IMR-90 (cell line): Measurements from ENCODE around the gene CCT3. TPM values are rescaled to one million over a fixed set of nuclear protein-coding genes. Genes with fewer than 3 reads are reported as not detected.

Experiments
- ATAC-seq: fragments of 200-7000 bp; cut with Tn5 transposase; 2 replicates; pipeline ENCODE4 v1.9.1; 2020; ENCODE audit warnings: low read depth, mild to moderate bottlenecking, moderate library complexity
- BruUV-seq: library from RNA; stranded (reverse); fragments of 400-500 nt; replicated peaks from 2 replicates; lab custom pipeline; 2021; lab: Mats Ljungman, UMichigan
- CTCF ChIA-PET: fragments of 300-600 bp; formaldehyde crosslinking; extraction: SDS; loops from one replicate; lab custom pipeline; 2021; ENCODE audit warnings: antibody characterized with exemption; lab: Yijun Ruan, JAX
- POLR2A ChIA-PET: fragments of 300-600 bp; sonication (Branson Sonifier 250); formaldehyde crosslinking; loops from one replicate; lab custom pipeline; 2022; ENCODE audit warnings: antibody characterized with exemption; ENCODE audit not compliant: unreplicated experiment; lab: Charles Lee
- DNase-seq: peaks from one replicate; pipeline ENCODE4 v3.0.0; 2013
- H2AFZ ChIP-seq: replicated peaks from 2 replicates; pipeline ENCODE3; 2013; ENCODE audit warnings: low read length, mild to moderate bottlenecking; ENCODE audit not compliant: poor library complexity
- H2AK5ac ChIP-seq: 2 replicates; pipeline ENCODE4 v1.6.1; 2013; ENCODE audit warnings: low read depth, low read length, inconsistent platforms
- H2AK9ac ChIP-seq: replicated peaks from 2 replicates; pipeline ENCODE3; 2013; ENCODE audit warnings: mild to moderate bottlenecking, low read depth, low read length, moderate library complexity; ENCODE audit not compliant: poor library complexity
- H2BK120ac ChIP-seq: 2 replicates; pipeline ENCODE4 v1.6.1; 2013; ENCODE audit warnings: low read depth, low read length, inconsistent platforms
- H2BK15ac ChIP-seq: 3 replicates; pipeline ENCODE4 v1.6.1; 2013; ENCODE audit warnings: low read depth, low read length, inconsistent platforms
- H2BK20ac ChIP-seq: 2 replicates; pipeline ENCODE4 v1.6.1; 2013; ENCODE audit warnings: low read depth, mild to moderate bottlenecking, inconsistent platforms, low read length, moderate library complexity
- H2BK5ac ChIP-seq: 2 replicates; pipeline ENCODE4 v1.6.1; 2013; ENCODE audit warnings: mild to moderate bottlenecking, low read depth, low read length, inconsistent platforms; ENCODE audit not compliant: poor library complexity, severe bottlenecking
- H3K14ac ChIP-seq: replicated peaks from 2 replicates; pipeline ENCODE4 v1.6.1; 2013; ENCODE audit warnings: low read depth, low read length, inconsistent platforms
- H3K18ac ChIP-seq: 2 replicates; pipeline ENCODE4 v1.6.1; 2013; ENCODE audit warnings: low read depth, low read length, control low read depth
- H3K23ac ChIP-seq: 2 replicates; pipeline ENCODE4 v1.6.1; 2013; ENCODE audit warnings: low read depth, low read length, inconsistent platforms
- H3K27ac ChIP-seq: 2 replicates; pipeline ENCODE4 v1.5.1; 2013; ENCODE audit warnings: mild to moderate bottlenecking, control low read depth, low read length; ENCODE audit not compliant: insufficient read depth
- H3K27me3 ChIP-seq: 2 replicates; pipeline ENCODE4 v1.6.1; 2013; ENCODE audit warnings: low read length; ENCODE audit not compliant: control insufficient read depth, insufficient read depth
- H3K36me3 ChIP-seq: 2 replicates; pipeline ENCODE4 v1.6.1; 2013; ENCODE audit warnings: low read length, mixed read lengths; ENCODE audit not compliant: control insufficient read depth, insufficient read depth
- H3K4ac ChIP-seq: 2 replicates; pipeline ENCODE4 v1.6.1; 2013; ENCODE audit warnings: low read depth, low read length, inconsistent platforms
- H3K4me1 ChIP-seq: 2 replicates; pipeline ENCODE4 v1.6.1; 2013; ENCODE audit warnings: low read length, mixed read lengths; ENCODE audit not compliant: control insufficient read depth, insufficient read depth
- H3K4me2 ChIP-seq: 2 replicates; pipeline ENCODE4 v1.6.1; 2013; ENCODE audit warnings: low read depth, mild to moderate bottlenecking, control low read depth, low read length, moderate library complexity
- H3K4me3 ChIP-seq: 2 replicates; pipeline ENCODE4 v1.5.1; 2013; ENCODE audit warnings: low read depth, mild to moderate bottlenecking, control low read depth, low read length, moderate library complexity; ENCODE audit not compliant: insufficient read depth
- H3K56ac ChIP-seq: 2 replicates; pipeline ENCODE4 v1.6.1; 2013; ENCODE audit warnings: low read length, inconsistent platforms; ENCODE audit not compliant: insufficient read depth; ENCODE audit errors: extremely low read depth
- H3K79me1 ChIP-seq, 2 experiments: 2 replicates each; pipeline ENCODE4 v1.6.1; 2013; ENCODE audit warnings: low read length in 2 of 2, inconsistent platforms in 1 of 2, low read depth in 1 of 2
- H3K9ac ChIP-seq: 2 replicates; pipeline ENCODE4 v1.6.1; 2013; ENCODE audit warnings: low read depth, low read length, control low read depth
- H3K9me1 ChIP-seq: 2 replicates; pipeline ENCODE4 v1.6.1; 2013; ENCODE audit warnings: low read length, inconsistent platforms; ENCODE audit not compliant: insufficient read depth
- H3K9me3 ChIP-seq: 2 replicates; pipeline ENCODE4 v1.6.1; 2013; ENCODE audit warnings: low read length; ENCODE audit not compliant: control insufficient read depth, insufficient read depth
- H4K20me1 ChIP-seq: 2 replicates; pipeline ENCODE4 v1.6.1; 2013; ENCODE audit warnings: low read length, inconsistent platforms; ENCODE audit not compliant: insufficient read depth
- H4K5ac ChIP-seq: 2 replicates; pipeline ENCODE4 v1.6.1; 2013; ENCODE audit warnings: mild to moderate bottlenecking, low read depth, low read length, control low read depth
- H4K8ac ChIP-seq, 2 experiments: 2 replicates each; pipeline ENCODE4 v1.6.1; 2013; ENCODE audit warnings: low read depth in 2 of 2, low read length in 2 of 2, control low read depth in 1 of 2, inconsistent platforms in 1 of 2
- H4K91ac ChIP-seq: 2 replicates; pipeline ENCODE4 v1.6.1; 2013; ENCODE audit warnings: low read depth, low read length, inconsistent platforms; ENCODE audit not compliant: insufficient read depth
- CEBPB ChIP-seq: IDR thresholded peaks from 2 replicates; pipeline ENCODE4 v1.6.1; 2012; ENCODE audit warnings: low read depth, low read length, improper control_type of control experiment
- RFX5 ChIP-seq: IDR thresholded peaks from 2 replicates; pipeline ENCODE4 v1.8.0; 2012; ENCODE audit warnings: low read depth, mild to moderate bottlenecking, low read length, moderate library complexity
- WGBS, 2 experiments: methylation state at CpG; one replicate each; pipeline versions ENCODE4 v1.1.5 to v1.1.7; 2013; ENCODE audit warnings: missing lambda C conversion rate in 2 of 2; ENCODE audit not compliant: insufficient read length in 1 of 2; ENCODE audit errors: extremely low coverage in 2 of 2; 5-methylcytosine and 5-hydroxymethylcytosine counted together
- dilution Hi-C: fragments of 300-500 bp; cut with HindIII; formaldehyde crosslinking; loops from one replicate; pipeline ENCODE4 v1.14.3; 2018; ENCODE audit warnings: low sequenced_read_pairs; ENCODE audit not compliant: unreplicated experiment
- in situ Hi-C: fragments of 300-500 bp; cut with MboI; formaldehyde crosslinking; loops from 3 replicates; pipeline ENCODE4 v1.14.3; 2019; ENCODE audit warnings: low sequenced_read_pairs, inconsistent platforms, mixed read lengths
- intact Hi-C: fragments of 100-400 bp; cut with micrococcal nuclease; formaldehyde crosslinking; loops from 2 replicates; pipeline ENCODE4 v1.10.0; 2022
- polyA plus RNA-seq, 3 experiments: library from polyadenylated mRNA; depleted of rRNA; stranded (reverse); fragments of >200 nt; gene quantifications; 2 replicates each; pipeline ENCODE4 v1.2.3, GENCODE V29; 2012; ENCODE audit warnings: low replicate concordance in 1 of 3
- total RNA-seq: library from RNA; depleted of rRNA; stranded (reverse); fragments of >200 nt; gene quantifications from 2 replicates; pipeline ENCODE4 v1.2.3, GENCODE V29; 2012

The CCT3 gene
- total and polyA plus RNA-seq, 2 of the 4 experiments (the other 2 are of a cell fraction): 313 to 595 TPM

DNA sequence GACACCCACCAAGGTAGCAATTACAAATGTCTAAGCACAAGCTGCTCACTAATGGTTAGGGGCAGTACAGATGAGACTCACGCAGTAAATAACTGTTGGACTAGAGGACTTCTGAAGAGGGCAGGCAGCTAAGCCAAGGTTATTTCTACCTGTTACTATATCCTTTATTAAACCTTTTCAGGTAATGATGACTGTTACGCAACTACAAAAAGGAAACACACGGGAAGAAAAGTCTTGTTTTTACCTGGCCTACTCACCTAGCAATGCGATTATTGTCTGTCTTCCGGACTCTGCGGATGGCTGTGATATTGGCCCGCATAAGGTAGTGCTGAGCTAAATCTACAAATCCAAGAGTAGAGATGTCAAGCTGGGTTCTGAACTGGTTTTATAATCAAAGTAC, 21.2 kb downstream of the CCT3 start:
- Histone ChIP-seq H2BK20ac (no peak overlapping the region), H4K5ac (no peak overlapping the region), H3K4me1 (peaks cover 1% of the 10 kb centered on the region; the same call in 1 of the 2 replicates), H2AFZ (no peak overlapping the region), H4K91ac (no peak overlapping the region), H3K4ac (no peak overlapping the region), H2BK15ac (no peak overlapping the region), H3K9ac (no peak overlapping the region), H2AK5ac (no peak overlapping the region), H3K4me3 (no peak overlapping the region), H3K9me3 (no peaks in the 10 kb centered on the region), H3K56ac (no peak overlapping the region), H3K23ac (no peak overlapping the region), H3K14ac (no peak overlapping the region), H4K20me1 (peaks cover 12% of the 10 kb centered on the region; the same call in 1 of the 2 replicates), H3K18ac (no peak overlapping the region), H3K9me1 (0 out of 2 replicates have a peak, but pooled peaks cover 2% of the 10 kb centered on the region), H2AK9ac (no peak overlapping the region), H2BK120ac (no peak overlapping the region), H4K8ac (no peak overlapping the region), H3K4me2 (no peak overlapping the region), H3K27ac (no peak overlapping the region), H3K36me3 (peaks cover 71% of the 10 kb centered on the region), H3K27me3 (no peaks in the 10 kb centered on the region), H3K79me1 (peaks cover 2 to 31% of the 10 kb centered on the region in 2 experiments), H2BK5ac (no peak overlapping the region)
- ATAC-seq: no peak
- in situ Hi-C loops (loop anchor here (5.0 kb wide), 1 partner anchor 220 kb away; no protein-coding TSS in a partner anchor), intact Hi-C loops (loop anchor here (5.0 to 10.0 kb wide), 2 partner anchors 50 to 222 kb away; no protein-coding TSS in a partner anchor), dilution Hi-C loops (no loop called here)
- POLR2A ChIA-PET: no interaction called here
- no TSS peak for BruUV-seq
- TF ChIP-seq CEBPB (peak; percentile 77), RFX5 (no peak)
- WGBS, 2 experiments: 80% methylated on average over 2 of the region's 7 CpGs; no CpG with 5 or more reads in 1 of the 2 experiments
- no peak for DNase-seq
- CTCF ChIA-PET: no interaction called here
